A549 (cell line): Measurements from ENCODE around the gene USP2.

ENCODE experiments used
- CEBPB ChIP-seq, 2 experiments: fragments of >200 bp in 1 of 2; sonication (Bioruptor Twin) in 1 of 2; formaldehyde crosslinking in 1 of 2; IDR thresholded peaks; 2 replicates each; pipeline ENCODE4 v1.6.1; 2012 to 2016
- CTCF ChIP-seq: fragments of >200 bp; sonication (Bioruptor Twin); formaldehyde crosslinking; IDR thresholded peaks from 3 replicates; pipeline ENCODE4 v1.5.1; 2016
- EP300 ChIP-seq, 2 experiments: fragments of >200 bp; sonication (Bioruptor Twin); formaldehyde crosslinking; IDR thresholded peaks; 2 replicates in 1 of 2; 3 replicates in 1 of 2; pipeline ENCODE4 v1.6.1; 2016 to 2017
- JUNB ChIP-seq: fragments of >200 bp; sonication (Bioruptor Twin); formaldehyde crosslinking; IDR thresholded peaks from 2 replicates; pipeline ENCODE4 v1.6.1; 2016
- MAX ChIP-seq: IDR thresholded peaks from 2 replicates; pipeline ENCODE4 v1.6.1; 2012
- MAZ ChIP-seq: fragments of 150-350 bp; IDR thresholded peaks from 2 replicates; pipeline ENCODE4 v1.6.1; 2014; ENCODE audit warnings: antibody characterized with exemption, low read depth, low read length, borderline replicate concordance
- POLR2A ChIP-seq: IDR thresholded peaks from 2 replicates; pipeline ENCODE4 v1.6.1; 2012; ENCODE audit warnings: mild to moderate bottlenecking, low read length
- SMC3 ChIP-seq: fragments of >200 bp; sonication (Bioruptor Twin); formaldehyde crosslinking; IDR thresholded peaks from 3 replicates; pipeline ENCODE4 v1.6.1; 2018; ENCODE audit warnings: inconsistent platforms
- TF ChIP-seq, protein P1 (sequence below): fragments of 150-350 bp; IDR thresholded peaks from 2 replicates; pipeline ENCODE4 v1.6.1; 2014; ENCODE audit warnings: low read depth, mild to moderate bottlenecking, low read length
- TF ChIP-seq, protein P2 (sequence below): fragments of 450-650 bp; IDR thresholded peaks from 2 replicates; pipeline ENCODE4 v1.6.1; 2014; ENCODE audit warnings: antibody characterized with exemption
- TF ChIP-seq, protein P3 (sequence below): fragments of 200-600 bp; sonication (generic); IDR thresholded peaks from 2 replicates; pipeline ENCODE4 v1.6.1; 2016; ENCODE audit warnings: antibody characterized with exemption, mild to moderate bottlenecking, moderate library complexity

GRCh38 chr11:119421941-119422808, 40.7 kb upstream of the USP2 start:
- TF ChIP-seq, protein P1, sequence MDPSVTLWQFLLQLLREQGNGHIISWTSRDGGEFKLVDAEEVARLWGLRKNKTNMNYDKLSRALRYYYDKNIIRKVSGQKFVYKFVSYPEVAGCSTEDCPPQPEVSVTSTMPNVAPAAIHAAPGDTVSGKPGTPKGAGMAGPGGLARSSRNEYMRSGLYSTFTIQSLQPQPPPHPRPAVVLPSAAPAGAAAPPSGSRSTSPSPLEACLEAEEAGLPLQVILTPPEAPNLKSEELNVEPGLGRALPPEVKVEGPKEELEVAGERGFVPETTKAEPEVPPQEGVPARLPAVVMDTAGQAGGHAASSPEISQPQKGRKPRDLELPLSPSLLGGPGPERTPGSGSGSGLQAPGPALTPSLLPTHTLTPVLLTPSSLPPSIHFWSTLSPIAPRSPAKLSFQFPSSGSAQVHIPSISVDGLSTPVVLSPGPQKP: no peak
- no peak for TF ChIP-seq POLR2A
- TF ChIP-seq MAX: no peak
- no peak for TF ChIP-seq CTCF
- TF ChIP-seq, protein P2, sequence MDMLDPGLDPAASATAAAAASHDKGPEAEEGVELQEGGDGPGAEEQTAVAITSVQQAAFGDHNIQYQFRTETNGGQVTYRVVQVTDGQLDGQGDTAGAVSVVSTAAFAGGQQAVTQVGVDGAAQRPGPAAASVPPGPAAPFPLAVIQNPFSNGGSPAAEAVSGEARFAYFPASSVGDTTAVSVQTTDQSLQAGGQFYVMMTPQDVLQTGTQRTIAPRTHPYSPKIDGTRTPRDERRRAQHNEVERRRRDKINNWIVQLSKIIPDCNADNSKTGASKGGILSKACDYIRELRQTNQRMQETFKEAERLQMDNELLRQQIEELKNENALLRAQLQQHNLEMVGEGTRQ: no peak
- no peak for TF ChIP-seq MAZ
- TF ChIP-seq, protein P3, sequence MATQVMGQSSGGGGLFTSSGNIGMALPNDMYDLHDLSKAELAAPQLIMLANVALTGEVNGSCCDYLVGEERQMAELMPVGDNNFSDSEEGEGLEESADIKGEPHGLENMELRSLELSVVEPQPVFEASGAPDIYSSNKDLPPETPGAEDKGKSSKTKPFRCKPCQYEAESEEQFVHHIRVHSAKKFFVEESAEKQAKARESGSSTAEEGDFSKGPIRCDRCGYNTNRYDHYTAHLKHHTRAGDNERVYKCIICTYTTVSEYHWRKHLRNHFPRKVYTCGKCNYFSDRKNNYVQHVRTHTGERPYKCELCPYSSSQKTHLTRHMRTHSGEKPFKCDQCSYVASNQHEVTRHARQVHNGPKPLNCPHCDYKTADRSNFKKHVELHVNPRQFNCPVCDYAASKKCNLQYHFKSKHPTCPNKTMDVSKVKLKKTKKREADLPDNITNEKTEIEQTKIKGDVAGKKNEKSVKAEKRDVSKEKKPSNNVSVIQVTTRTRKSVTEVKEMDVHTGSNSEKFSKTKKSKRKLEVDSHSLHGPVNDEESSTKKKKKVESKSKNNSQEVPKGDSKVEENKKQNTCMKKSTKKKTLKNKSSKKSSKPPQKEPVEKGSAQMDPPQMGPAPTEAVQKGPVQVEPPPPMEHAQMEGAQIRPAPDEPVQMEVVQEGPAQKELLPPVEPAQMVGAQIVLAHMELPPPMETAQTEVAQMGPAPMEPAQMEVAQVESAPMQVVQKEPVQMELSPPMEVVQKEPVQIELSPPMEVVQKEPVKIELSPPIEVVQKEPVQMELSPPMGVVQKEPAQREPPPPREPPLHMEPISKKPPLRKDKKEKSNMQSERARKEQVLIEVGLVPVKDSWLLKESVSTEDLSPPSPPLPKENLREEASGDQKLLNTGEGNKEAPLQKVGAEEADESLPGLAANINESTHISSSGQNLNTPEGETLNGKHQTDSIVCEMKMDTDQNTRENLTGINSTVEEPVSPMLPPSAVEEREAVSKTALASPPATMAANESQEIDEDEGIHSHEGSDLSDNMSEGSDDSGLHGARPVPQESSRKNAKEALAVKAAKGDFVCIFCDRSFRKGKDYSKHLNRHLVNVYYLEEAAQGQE: no peak
- no peak for TF ChIP-seq SMC3
- no peak for TF ChIP-seq EP300 (IDR thresholded peaks at IDR 0.05)
- TF ChIP-seq JUNB: no peak
- no peak for TF ChIP-seq CEBPB (IDR thresholded peaks at IDR 0.05)
